CD4-positive, alpha-beta T cell treated with Interleukin-6 for 4 hours (primary cell): ENCODE results near the gene MYL6B.
"Not testable (repeated sequence)": the region's sequence is repeated elsewhere in the genome, so short reads cannot be mapped to it uniquely, and the experiment has no call there.

Experiments
- DNase-seq: peaks from one replicate; pipeline ENCODE4 v3.0.0-alpha.2; 2020; ENCODE audit warnings: mixed read lengths

The MYL6B gene

DNA sequence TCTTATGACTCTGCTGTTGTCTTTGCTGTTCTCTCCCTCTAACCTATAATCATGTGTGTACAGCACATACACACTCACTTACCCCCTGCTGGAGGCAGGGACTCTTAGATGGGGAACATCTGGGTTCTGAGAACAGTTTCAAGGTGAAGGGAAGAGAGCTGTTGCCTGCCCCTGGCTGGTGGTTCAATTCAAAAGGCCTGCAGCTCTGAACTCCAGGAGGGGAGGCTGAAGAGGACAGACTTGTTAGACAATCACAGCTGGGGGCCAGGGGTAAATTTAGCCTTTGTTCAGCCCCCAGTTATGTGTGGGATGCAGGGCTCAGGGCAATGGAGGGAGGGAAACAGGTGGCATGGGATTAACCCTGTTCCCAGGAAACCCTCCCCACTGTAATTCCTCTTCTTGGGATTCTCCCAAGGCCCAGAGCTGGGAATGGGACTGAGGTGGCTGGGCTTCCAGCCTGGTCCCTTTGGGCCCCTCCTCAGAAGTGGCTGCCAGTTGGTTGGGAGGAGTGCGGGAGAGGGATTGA lies 1.9 kb downstream of the MYL6B start:
- DNase-seq, result no peak

DNA sequence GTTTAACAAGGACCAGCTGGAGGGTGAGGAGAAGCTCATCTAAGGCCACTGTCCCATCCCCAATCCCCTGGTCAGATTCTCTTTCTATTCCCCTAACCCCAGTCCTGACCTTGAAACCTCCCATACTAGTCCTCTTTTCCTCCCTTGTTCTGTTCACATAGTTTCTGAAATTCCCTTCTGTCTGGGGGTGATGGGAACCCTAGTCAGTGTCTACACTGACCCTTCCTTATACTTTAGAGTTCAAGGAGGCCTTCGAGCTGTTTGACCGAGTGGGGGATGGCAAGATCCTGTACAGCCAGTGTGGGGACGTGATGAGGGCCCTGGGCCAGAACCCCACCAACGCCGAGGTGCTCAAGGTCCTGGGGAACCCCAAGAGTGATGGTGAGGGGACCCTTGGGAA lies 2.4 kb downstream of the MYL6B start:
- no peak for DNase-seq

DNA sequence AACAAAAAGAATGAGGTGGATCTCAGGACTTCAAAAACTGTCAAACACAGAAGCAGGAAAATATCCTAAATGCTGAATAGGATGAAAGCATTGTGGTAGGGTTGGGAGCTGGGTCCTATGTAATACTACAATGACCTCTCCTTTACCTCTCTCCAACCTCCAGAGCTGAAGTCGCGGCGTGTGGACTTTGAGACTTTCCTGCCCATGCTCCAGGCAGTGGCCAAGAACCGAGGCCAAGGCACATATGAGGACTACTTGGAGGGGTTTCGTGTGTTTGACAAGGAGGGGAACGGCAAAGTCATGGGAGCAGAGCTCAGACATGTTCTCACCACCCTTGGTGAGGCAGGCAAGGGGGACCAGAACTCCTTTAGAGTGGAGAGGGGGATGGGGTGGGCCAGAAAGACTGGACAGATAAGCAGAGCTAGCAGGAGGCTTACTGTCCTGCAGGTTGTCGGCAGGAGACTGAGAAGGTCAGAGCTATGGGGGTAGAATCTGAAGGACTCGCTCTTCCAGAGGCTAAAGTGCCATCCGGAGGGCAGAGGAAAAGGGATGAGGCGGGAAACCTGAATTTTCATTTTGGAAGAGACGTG lies 3.0 kb downstream of the MYL6B start:
- DNase-seq, result no peak

DNA sequence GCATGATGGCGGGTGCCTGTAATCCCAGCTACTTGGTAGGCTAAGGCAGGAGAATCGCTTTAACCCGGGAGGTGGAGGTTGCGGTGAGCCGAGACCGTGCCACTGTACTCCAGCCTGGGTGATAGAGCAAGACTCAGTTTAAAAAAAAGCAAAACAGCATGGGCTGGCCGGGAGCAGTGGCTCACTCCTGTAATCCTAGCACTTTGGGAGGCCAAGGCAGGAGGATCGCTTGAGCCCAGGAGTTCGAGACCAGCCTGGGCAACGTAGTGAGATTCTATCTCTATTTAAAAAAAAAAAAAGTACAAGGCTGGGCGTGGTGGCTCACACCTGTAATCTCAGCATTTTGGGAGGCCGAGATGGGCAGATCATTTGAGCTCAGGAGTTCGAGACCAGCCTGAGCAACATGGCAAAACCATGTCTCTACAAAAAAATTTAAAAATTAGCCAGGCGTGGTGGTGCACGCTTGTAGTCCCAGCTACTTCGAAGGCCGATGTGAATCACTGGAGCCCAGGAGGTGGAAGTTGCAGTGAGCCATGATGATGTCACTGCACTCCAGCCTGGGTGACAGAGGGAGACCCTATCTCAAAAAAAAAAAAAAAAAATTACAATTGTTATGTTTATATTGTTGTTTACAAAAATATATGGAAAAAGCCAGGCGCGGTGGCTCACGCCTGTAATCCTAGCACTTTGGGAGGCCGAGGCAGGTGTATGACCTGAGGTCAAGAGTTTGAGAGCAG lies 4.2 kb downstream of the MYL6B start:
- DNase-seq, result not testable (repeated sequence)

DNA sequence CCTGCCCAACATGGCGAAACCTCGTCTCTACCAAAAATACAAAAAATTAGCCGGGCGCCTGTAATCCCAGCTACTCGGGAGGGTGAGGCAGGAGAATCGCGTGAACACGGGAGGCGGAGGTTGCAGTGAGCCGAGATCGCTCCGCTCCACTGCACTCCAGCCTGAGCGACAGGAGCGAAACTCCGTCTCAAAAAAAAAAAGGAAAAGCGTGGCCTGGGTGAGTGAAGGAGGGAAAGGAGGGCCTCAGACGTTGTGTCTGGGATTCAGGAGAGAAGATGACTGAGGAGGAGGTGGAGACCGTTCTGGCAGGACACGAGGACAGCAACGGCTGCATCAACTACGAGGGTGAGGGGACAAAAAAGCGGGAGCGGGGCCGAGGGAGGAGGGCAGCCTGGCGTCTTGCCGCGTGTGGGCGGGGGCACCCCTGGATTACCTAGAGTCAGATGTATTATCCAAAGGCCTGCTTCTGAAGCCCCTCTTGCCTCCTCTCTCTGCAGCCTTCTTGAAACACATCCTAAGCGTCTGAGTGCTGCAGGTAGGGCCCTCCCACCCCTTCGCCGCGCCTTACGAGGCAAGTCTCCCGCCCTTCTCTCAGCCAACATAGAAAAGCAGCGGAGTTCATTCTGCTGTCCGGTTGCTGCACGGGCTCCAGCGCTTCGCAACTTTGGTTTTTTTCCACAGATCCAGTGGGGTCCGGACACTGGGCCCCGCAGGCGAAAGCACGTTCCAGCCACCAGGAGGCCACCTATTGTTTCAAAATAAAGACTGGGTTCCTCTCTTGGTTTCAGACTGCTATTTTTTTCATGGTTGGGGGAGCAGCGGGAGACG lies 5.0 kb downstream of the MYL6B start:
- peak; percentile 67 for DNase-seq

DNA sequence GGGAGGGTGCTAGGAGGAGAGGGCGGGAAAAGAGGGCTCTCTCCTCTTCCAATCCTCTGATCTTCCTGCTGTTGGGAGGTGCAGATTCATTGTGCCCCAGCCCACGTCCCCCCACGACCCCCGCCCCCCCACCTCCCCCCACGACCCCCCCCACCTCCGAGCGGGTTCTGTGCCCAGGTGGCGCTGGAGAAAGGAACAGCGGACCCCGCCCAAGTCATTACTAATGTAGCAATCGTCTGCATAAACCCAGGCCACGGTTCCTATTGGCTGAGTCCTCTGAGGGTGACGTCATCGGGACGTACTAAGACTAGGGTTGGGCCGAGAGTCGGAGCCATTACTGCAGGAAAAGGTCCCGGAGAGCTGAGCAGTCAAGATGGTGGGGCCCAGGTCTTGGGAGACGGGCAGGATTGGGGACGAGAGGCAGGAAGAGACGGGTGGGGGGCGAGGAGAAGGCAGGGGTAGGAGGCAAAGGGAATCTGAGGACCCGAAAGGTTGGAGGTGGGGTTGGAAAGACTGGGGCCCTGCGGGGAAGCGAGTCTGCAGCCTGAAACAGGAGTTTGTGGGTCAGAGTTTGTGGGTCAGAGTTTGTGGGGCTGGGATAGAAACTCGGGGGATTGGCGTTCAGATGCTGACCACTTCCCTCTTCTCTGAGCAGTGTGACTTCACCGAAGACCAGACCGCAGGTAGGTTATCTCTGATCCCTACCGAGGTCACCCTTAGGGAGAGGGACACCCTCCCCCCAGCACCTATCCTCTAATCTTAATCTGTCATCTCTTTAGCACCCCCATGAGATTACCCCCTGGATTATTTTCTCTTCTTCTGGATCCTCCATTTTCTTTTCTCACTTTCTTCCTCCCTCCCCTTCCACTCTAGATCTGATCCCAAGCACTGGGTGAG lies 5.9 kb downstream of the MYL6B start, which contains the start of gene MYL6:
MYL6 (plus strand) TSS at position 331 of the 897 bp plus-strand sequence; CDS start at position 374, 43 bp downstream.
- DNase-seq, result peak; percentile 94

DNA sequence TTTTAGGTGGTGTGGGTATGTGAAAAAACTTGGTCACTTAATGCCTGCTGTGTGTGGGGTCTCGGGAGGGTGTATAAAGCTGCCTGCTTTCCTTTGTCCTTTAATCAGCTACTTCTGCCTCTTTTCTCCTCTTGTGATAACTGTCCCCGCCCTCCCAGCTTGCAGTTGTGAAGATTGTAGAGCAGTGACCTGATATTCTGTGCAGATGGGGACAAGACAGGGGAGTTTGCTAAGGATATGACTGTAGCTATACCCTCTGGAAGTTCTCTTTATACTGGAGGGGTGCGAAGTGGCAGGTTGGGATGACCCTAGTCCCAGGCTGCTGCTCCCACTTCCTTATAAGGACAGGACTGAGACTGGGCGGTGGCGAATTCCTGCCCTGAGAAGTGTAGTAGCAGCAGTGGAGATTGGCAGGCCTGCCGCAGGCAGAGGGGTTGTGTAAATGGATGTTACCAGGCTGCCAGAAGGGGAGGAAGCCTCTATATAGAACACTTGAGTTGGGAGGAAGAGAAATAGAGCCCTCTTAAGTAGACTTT lies 6.6 kb downstream of the MYL6B start:
- peak; percentile 37 for DNase-seq

DNA sequence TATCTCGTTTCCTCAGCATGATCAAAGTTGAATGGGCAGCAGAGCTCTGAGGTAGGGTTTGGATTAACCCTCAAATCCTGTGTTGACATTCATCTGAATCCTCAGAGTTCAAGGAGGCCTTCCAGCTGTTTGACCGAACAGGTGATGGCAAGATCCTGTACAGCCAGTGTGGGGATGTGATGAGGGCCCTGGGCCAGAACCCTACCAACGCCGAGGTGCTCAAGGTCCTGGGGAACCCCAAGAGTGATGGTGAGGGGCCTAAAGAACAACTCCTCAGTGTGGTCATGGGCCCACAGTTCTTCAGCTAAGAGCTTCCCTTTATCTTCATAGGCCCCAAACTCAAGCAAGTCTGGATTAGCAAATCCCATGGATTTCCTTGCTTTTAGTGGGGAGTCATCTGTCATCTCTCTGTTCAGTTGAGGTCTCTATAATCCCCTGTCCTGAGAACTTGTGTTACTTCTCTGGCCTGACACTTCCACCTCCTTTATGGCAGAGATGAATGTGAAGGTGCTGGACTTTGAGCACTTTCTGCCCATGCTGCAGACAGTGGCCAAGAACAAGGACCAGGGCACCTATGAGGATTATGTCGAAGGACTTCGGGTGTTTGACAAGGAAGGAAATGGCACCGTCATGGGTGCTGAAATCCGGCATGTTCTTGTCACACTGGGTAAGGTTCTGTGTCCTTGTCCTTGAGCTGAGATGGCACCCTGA lies 7.2 kb downstream of the MYL6B start:
- no peak for DNase-seq

DNA sequence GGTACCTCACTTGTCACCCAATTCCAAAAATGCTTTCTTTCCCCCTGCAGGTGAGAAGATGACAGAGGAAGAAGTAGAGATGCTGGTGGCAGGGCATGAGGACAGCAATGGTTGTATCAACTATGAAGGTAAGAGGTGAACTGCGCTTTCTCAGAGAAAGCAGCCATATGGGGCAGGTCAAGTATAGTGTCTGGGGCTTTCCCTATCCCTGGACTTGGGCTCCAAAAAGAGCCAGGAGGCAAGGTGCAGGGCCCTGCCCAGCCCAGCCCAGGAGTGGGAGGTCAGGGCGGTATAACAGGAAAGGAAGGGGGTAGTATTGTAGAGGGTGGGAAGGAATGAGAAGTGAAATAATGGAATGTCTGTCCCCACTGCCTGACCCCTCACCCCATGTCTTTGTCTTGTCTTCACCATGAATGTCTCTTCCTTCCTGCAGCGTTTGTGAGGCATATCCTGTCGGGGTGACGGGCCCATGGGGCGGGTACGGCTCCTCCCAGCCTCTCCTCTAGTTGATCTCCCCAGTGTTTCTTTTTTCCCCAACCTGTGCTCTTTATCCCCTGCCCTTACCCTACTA lies 7.9 kb downstream of the MYL6B start:
- DNase-seq, result peak; percentile 80

DNA sequence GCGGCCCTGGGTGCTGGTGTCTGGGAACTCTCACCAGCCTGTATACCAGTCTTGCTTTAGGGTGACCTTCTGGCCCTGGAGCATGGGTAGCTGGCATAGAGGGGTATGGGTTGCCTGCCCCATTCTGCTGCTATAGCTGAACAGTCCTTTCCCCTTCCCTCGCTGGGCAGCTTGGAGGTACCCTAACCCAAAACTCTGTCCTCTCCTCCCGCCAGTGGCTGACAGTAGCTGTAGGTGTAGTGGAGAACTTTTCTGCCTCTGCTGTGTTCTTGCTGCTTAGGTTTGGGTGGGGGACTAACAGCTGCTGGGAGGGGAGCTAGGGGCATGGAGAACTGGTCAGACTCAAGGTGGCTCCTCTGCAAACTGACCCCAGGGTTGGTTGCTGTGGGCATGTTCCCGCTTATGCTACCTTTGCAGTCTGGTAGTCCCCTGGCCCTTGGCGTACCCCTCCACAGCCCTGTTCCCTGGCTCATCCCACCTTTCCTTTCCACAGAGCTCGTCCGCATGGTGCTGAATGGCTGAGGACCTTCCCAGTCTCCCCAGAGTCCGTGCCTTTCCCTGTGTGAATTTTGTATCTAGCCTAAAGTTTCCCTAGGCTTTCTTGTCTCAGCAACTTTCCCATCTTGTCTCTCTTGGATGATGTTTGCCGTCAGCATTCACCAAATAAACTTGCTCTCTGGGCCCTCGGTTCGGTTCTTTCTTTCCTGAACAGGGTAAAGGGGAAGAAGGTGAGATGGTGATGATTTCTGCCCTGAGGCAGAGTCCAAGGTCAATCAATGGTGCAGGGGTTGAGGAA lies 8.7 kb downstream of the MYL6B start:
- no peak for DNase-seq

DNA sequence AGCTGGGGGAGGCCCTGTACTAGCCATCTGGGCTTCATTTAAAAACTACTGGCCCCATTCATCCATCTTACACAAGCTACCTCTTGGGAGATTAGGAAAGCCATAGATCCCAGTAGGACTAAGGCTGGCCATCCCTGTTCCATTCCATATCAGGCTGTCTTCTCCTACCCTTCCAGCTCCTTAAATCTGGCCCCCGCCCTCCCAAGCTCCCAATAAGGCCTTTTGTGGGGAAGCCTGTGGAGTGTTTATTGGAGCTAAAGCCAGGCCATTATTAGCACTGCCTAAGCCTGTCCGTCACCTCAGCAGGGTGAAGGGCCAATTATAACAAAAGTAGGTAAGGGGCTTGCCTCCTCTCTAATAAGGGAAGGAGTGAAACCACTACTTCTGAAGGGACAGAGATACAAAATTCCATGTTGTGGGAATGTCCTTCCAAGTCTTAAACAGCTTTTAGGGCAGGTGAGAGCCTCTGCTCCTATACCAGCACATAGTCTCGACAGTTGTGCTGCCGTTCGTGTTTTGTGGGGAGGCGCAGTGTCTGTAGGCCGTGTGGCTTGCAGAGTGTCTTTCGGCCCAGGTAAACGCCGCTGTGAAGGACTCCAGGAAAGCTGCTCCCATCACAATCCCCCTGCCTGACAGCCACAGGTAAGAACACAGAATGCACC lies 9.4 kb downstream of the MYL6B start:
- no peak for DNase-seq

DNA sequence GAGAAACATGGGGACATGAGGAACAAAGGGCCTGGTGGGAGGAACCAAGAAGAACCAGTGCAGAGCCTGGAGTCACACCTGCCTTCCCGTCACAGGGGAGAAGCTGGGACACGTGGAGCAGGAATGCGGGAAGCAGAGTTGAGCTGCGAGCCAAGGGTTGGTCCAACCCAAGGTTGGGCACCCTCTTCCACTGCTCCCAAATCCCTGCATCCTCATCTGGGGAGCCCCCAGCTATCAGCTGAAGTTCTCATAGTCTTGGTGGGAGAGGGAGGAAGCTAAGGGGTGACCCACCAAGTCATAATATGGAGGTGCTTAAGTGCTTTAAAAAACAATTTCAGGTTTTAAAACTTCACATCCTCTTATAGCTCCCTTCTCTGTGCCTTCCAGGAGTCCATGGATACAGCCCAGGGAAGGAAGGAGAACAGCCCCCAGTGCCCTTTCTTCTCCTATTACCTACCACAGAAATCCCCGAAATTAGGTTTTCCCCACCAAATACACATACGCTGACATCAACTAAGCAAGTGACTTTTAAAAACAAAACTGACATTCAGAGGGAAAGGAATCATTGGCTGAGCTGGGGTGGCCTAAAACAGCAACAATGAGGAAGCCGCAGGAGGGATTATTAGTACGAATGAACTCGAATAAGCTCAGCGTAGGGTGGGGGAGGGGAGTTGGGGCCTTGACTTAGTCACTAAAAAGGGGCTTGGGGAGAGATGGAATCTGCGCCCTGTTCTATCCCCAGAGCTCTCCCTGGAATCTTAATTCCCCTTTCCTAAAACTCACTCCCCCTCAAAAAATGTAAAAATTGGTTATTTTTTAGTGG lies 10.3 kb downstream of the MYL6B start:
- DNase-seq, result no peak

DNA sequence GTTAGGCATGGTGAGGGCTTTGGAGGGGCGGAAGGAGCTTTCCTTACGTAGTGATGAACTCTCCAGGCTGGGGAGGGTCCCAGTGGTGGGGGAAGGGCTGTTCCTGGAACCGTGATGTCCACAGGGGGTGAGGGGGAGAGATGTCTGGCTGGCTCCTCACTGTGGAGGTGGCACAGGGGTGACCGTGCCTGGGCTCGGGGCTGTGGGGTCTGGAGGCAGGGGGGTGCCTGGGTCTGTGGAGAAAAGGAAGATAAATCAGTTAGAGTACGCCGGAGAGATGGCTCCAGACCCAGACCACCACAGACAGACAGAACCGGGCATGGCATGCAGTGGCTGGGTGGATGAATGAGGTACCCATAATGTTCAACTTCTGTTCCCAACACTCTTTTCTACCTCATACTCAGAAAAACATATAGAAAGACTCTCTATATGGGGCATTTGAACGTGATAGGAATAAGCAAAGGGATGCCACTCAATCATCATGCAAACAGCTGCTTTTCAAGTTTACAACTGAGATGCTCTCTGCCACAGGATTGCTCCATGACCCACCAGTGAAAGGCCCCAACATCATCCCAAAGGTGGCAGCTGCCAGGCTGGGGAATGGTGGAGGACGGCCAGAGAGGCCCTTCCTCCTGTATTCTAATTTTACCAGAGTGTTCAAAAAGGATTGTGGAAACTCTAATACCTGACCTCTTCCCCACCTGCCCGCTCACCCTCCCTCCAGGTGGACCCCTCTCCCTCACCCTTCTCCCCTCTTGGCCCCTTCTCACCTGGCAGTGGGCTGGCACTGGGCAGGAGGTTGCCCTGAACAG lies 11.4 kb downstream of the MYL6B start:
- DNase-seq, result no peak

DNA sequence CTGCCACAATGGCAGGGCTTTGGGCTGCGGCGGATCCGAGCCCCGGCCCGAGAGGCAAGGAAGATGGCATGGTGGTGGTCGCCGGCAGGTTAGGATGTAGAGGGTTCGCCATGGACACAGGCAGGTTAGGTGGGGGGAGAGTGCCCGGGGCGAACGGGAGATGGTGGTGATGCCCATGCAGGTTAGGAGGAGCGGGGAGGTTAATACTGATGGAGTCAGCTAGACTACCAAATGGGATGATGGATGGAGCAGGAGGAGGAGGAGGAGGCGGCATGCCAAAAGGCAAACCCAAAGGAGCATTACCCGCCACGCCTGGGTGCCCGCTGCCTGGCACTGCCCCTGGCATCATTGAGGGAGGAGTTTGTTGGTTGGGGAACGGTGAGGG lies 11.9 kb downstream of the MYL6B start:
- DNase-seq, result no peak

DNA sequence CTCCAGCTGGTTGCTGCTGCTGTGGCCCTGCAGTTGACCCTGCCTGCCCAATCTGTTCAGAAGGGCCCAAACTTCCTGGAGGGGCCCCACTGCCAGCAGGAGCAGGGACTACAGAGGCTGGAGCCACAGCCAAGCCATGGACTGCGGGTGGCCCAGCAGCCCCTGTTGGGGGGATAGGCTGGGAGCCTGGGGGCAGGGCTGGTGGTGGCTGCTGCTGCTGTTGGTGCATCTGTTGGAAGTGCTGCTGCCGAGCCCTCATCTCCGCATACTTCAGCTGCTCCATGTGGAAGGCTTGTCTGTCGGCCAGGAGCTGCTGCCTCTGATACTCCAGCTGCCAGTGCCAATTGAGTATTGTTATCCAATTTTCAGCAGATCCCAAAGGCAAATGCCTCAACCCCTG lies 13.0 kb downstream of the MYL6B start:
- no peak for DNase-seq

DNA sequence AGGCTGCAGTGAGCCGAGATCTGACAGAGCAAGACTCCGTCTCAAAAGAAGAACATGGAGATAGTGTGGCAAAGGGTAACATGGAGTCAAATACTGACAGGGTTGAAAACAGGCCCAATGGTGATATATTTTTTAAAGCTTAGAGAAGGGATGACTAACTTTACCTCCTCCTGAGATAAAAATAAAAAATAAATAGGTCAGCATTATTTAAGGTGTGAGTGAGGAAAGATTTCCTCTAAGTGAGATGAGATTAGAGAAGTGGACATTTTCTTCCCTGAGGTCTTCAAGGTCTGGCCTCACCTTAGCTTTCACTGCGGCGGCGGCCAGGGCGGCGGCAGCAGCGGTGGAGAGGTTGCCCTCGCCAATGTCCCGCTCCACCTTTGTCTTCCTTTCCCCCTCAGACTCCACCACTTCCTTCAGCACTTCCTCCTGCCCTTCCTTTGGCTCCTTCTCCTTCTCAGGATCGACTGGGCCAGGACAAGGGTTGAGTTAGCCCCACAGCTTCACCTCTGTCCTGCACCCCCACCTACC lies 16.9 kb downstream of the MYL6B start:
- no peak for DNase-seq

DNA sequence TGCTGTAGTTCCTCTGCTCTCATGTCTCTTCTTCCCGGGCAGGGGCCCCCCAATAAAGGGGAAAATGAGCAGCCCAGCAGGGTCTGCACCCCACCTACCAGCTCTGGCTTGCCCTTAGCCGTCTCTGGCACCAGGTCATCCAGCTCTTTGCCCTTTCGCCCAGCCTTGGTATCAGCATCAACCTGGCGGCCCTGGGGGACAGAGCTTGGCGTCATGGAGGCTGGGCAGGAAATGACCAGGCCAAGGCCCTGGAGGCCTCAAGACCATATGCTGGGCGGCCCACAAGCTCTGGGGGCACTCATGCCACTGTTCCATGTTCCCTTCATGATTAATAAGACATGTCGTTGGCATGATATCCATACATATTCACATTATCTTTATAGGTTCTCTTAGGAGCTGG lies 20.5 kb downstream of the MYL6B start:
- no peak for DNase-seq

DNA sequence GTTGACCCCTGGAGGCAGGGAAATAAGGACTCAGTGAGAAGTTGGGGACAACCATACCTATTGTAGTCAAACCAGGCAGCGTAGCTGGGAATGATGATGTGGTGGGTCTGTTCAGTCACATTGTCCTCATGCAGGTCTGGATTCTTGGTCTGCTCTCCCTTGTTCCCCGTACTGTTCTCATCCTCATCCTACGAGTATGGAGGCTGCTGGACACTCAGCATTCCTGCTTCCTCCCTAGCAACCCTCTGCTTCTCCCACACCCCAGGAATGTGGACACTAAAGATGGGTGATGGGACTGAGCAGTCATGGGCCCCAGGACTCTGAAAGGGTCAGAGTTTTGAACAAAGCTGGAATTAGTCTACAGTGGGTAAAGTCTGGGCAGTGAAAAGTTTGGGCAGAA lies 26.0 kb downstream of the MYL6B start:
- DNase-seq, result no peak
